ENCODE measurements around the gene CKMT1B. TPM values are rescaled to one million over a fixed set of nuclear protein-coding genes. Genes with fewer than 3 reads are reported as not detected.
"Not testable (repeated sequence)": the region's sequence is repeated elsewhere in the genome, so short reads cannot be mapped to it uniquely, and the experiment has no call there.

Gene CKMT1B
- total RNA-seq: under 1 TPM in 1 of 2 experiments, not detected in 1; 0.36 TPM

GRCh38 chr15:43593328-43594190 lies at the start of gene CKMT1B:
CKMT1B (plus strand) TSS chr15:43594027; CDS start chr15:43594219, 192 bp downstream.
- H3K36me3 Mint-ChIP-seq; H3K9me3 Mint-ChIP-seq; DNase-seq; POLR2A ChIA-PET; CTCF ChIA-PET; intact Hi-C loops (cut with micrococcal nuclease); H3K27ac Mint-ChIP-seq; H3K4me3 Mint-ChIP-seq; H3K4me1 Mint-ChIP-seq (ENCODE audit: low read depth): not testable (repeated sequence)
- H3K27me3 Mint-ChIP-seq: peaks cover 11% of the 10 kb centered on the region

- no peak overlapping the region for H3K4me3 Mint-ChIP-seq
- intact Hi-C loops (cut with micrococcal nuclease): no loop called here
- ChIA-PET CTCF (no interaction called here), POLR2A (no interaction called here)
- peaks cover 5% of the 10 kb centered on the region for H3K4me1 Mint-ChIP-seq (ENCODE audit: low read depth)
- no peak for DNase-seq
- peaks cover 10% of the 10 kb centered on the region for H3K36me3 Mint-ChIP-seq
- no peaks in the 10 kb centered on the region for H3K27me3 Mint-ChIP-seq
- no peaks in the 10 kb centered on the region for H3K9me3 Mint-ChIP-seq
- no peak overlapping the region for H3K27ac Mint-ChIP-seq
These were observed 49.6 kb upstream of the CKMT1B start for GRCh38 chr15:43544266-43544665.

GRCh38 chr15:43545426-43545825 lies 48.4 kb upstream of the CKMT1B start:
- Mint-ChIP-seq H3K4me3 (no peak overlapping the region), H3K27ac (no peak overlapping the region), H3K36me3 (peaks cover 11% of the 10 kb centered on the region), H3K27me3 (no peaks in the 10 kb centered on the region), H3K9me3 (no peaks in the 10 kb centered on the region), H3K4me1 (ENCODE audit: low read depth) (peaks cover 5% of the 10 kb centered on the region)
- intact Hi-C loops (cut with micrococcal nuclease): no loop called here
- no peak for DNase-seq
- POLR2A ChIA-PET: no interaction called here
- CTCF ChIA-PET: no interaction called here

GRCh38 chr15:43547539-43547938 lies 46.3 kb upstream of the CKMT1B start:
- Mint-ChIP-seq H3K36me3 (peaks cover 16% of the 10 kb centered on the region), H3K27ac (no peak overlapping the region), H3K9me3 (no peaks in the 10 kb centered on the region), H3K27me3 (no peaks in the 10 kb centered on the region), H3K4me3 (no peak overlapping the region), H3K4me1 (ENCODE audit: low read depth) (no peaks in the 10 kb centered on the region)
- DNase-seq: no peak
- CTCF ChIA-PET: no interaction called here
- intact Hi-C loops (cut with micrococcal nuclease): no loop called here
- POLR2A ChIA-PET: no interaction called here

- no peaks in the 10 kb centered on the region for H3K4me1 Mint-ChIP-seq (ENCODE audit: low read depth)
- H3K9me3 Mint-ChIP-seq: no peaks in the 10 kb centered on the region
- no peaks in the 10 kb centered on the region for H3K27me3 Mint-ChIP-seq
- H3K4me3 Mint-ChIP-seq: no peak overlapping the region
- no peak for DNase-seq
- intact Hi-C loops (cut with micrococcal nuclease): no loop called here
- H3K36me3 Mint-ChIP-seq: peaks cover 16% of the 10 kb centered on the region
- ChIA-PET CTCF (no interaction called here), POLR2A (no interaction called here)
- no peak overlapping the region for H3K27ac Mint-ChIP-seq
These were observed 43.1 kb upstream of the CKMT1B start for GRCh38 chr15:43550527-43551363.

- H3K4me1 Mint-ChIP-seq (ENCODE audit: low read depth): no peaks in the 10 kb centered on the region
- intact Hi-C loops (cut with micrococcal nuclease): no loop called here
- no peak overlapping the region for H3K4me3 Mint-ChIP-seq
- CTCF ChIA-PET: no interaction called here
- H3K36me3 Mint-ChIP-seq: peaks cover 16% of the 10 kb centered on the region
- POLR2A ChIA-PET: no interaction called here
- no peaks in the 10 kb centered on the region for H3K27me3 Mint-ChIP-seq
- no peak for DNase-seq
- H3K27ac Mint-ChIP-seq: no peak overlapping the region
- H3K9me3 Mint-ChIP-seq: no peaks in the 10 kb centered on the region
These were observed 41.6 kb upstream of the CKMT1B start for GRCh38 chr15:43552256-43552655.

GRCh38 chr15:43552986-43553385 lies 40.8 kb upstream of the CKMT1B start:
- CTCF ChIA-PET: no interaction called here
- intact Hi-C loops (cut with micrococcal nuclease): no loop called here
- no peak overlapping the region for H3K27ac Mint-ChIP-seq
- H3K4me1 Mint-ChIP-seq (ENCODE audit: low read depth): no peaks in the 10 kb centered on the region
- H3K27me3 Mint-ChIP-seq: no peaks in the 10 kb centered on the region
- POLR2A ChIA-PET: no interaction called here
- no peaks in the 10 kb centered on the region for H3K9me3 Mint-ChIP-seq
- H3K36me3 Mint-ChIP-seq: peaks cover 11% of the 10 kb centered on the region
- no peak overlapping the region for H3K4me3 Mint-ChIP-seq
- DNase-seq: no peak

- H3K27me3 Mint-ChIP-seq; H3K9me3 Mint-ChIP-seq; H3K4me3 Mint-ChIP-seq; CTCF ChIA-PET; DNase-seq; POLR2A ChIA-PET; H3K27ac Mint-ChIP-seq; H3K4me1 Mint-ChIP-seq (ENCODE audit: low read depth); H3K36me3 Mint-ChIP-seq; intact Hi-C loops (cut with micrococcal nuclease): not testable (repeated sequence)
These were observed 31.1 kb upstream of the CKMT1B start for GRCh38 chr15:43562753-43563152.

- H3K4me1 Mint-ChIP-seq (ENCODE audit: low read depth); H3K36me3 Mint-ChIP-seq; POLR2A ChIA-PET; CTCF ChIA-PET; intact Hi-C loops (cut with micrococcal nuclease); DNase-seq; H3K27ac Mint-ChIP-seq; H3K4me3 Mint-ChIP-seq; H3K27me3 Mint-ChIP-seq; H3K9me3 Mint-ChIP-seq: not testable (repeated sequence)
These were observed 30.0 kb upstream of the CKMT1B start for GRCh38 chr15:43563793-43564192.

GRCh38 chr15:43566615-43567014 lies 27.2 kb upstream of the CKMT1B start:
- POLR2A ChIA-PET; H3K27ac Mint-ChIP-seq; DNase-seq; H3K4me1 Mint-ChIP-seq (ENCODE audit: low read depth); H3K9me3 Mint-ChIP-seq; H3K36me3 Mint-ChIP-seq; CTCF ChIA-PET; H3K27me3 Mint-ChIP-seq; H3K4me3 Mint-ChIP-seq; intact Hi-C loops (cut with micrococcal nuclease): not testable (repeated sequence)

GRCh38 chr15:43574607-43575006 lies 19.2 kb upstream of the CKMT1B start:
- H3K9me3 Mint-ChIP-seq; intact Hi-C loops (cut with micrococcal nuclease); H3K4me3 Mint-ChIP-seq; H3K27me3 Mint-ChIP-seq; DNase-seq; H3K27ac Mint-ChIP-seq; POLR2A ChIA-PET; H3K4me1 Mint-ChIP-seq (ENCODE audit: low read depth); CTCF ChIA-PET; H3K36me3 Mint-ChIP-seq: not testable (repeated sequence)

- H3K4me1 Mint-ChIP-seq (ENCODE audit: low read depth); H3K36me3 Mint-ChIP-seq; DNase-seq; CTCF ChIA-PET; intact Hi-C loops (cut with micrococcal nuclease); H3K27ac Mint-ChIP-seq; H3K27me3 Mint-ChIP-seq; POLR2A ChIA-PET; H3K9me3 Mint-ChIP-seq; H3K4me3 Mint-ChIP-seq: not testable (repeated sequence)
These were observed 3.9 kb upstream of the CKMT1B start, which contains the start of gene PPIP5K1 for GRCh38 chr15:43589778-43590466. PPIP5K1 (minus strand) TSS chr15:43590208; CDS start chr15:43584504, 5,704 bp downstream.

Data from activated CD4-positive, alpha-beta memory T cell treated with anti-CD3 and anti-CD28 coated beads for 36 hours (primary cell).